Activated T-cell treated with anti-CD3 and anti-CD28 coated beads, Interleukin-2, amount 50 U/mL, for 72 hours (primary cell): ENCODE measurements around the gene C11orf65. TPM values are rescaled to one million over a fixed set of nuclear protein-coding genes. Genes with fewer than 3 reads are reported as not detected.
"Not testable (repeated sequence)": the region's sequence is repeated elsewhere in the genome, so short reads cannot be mapped to it uniquely, and the experiment has no call there.

Experiments used
- ATAC-seq, 2 donors: fragments of 150-1000 bp; cut with Tn5 transposase; replicated peaks in 1 of 2; 2 replicates each; pipeline ENCODE4 v1.10.0; 2021; ENCODE audit warnings: moderate library complexity in 2 of 2, mild to moderate bottlenecking in 1 of 2
- DNase-seq, 2 donors: peaks; one replicate each; pipeline ENCODE4 v3.0.0; 2021 to 2022; ENCODE audit warnings: mixed read lengths in 1 of 2
- H3K27ac Mint-ChIP-seq: one replicate; pipeline ENCODE4 v1.8.0; 2022; ENCODE audit warnings: mild to moderate bottlenecking, moderate library complexity, mixed read lengths
- H3K27me3 Mint-ChIP-seq: one replicate; pipeline ENCODE4 v1.8.0; 2022; ENCODE audit warnings: low read depth, mixed read lengths
- H3K36me3 Mint-ChIP-seq, 2 donors: one replicate each; pipeline ENCODE4 v1.8.0; 2022; ENCODE audit warnings: mixed read lengths in 2 of 2, mild to moderate bottlenecking in 1 of 2; ENCODE audit not compliant: insufficient read depth in 2 of 2
- H3K4me1 Mint-ChIP-seq: one replicate; pipeline ENCODE4 v1.8.0; 2022; ENCODE audit warnings: low read depth, mixed read lengths
- H3K4me3 Mint-ChIP-seq, 2 donors: one replicate each; pipeline ENCODE4 v1.8.0; 2022; ENCODE audit warnings: mild to moderate bottlenecking in 2 of 2, mixed read lengths in 2 of 2, moderate library complexity in 2 of 2
- H3K9me3 Mint-ChIP-seq, 2 donors: one replicate each; pipeline ENCODE4 v1.8.0; 2022; ENCODE audit warnings: mixed read lengths in 2 of 2
- total RNA-seq, 2 donors: library from RNA; stranded (reverse); gene quantifications; one replicate each; pipeline ENCODE4 v1.2.3, GENCODE V29; 2022

Gene C11orf65
- total RNA-seq, 2 donors from 2014 or later: 1.2 to 1.5 TPM

GRCh38 chr11:108496643-108497256, 29.4 kb upstream of the C11orf65 start:
- DNase-seq (no peak), ATAC-seq (no peak)
- Mint-ChIP-seq H3K27me3 (no peaks in the 10 kb centered on the region), H3K27ac (peak overlapping the region; percentile 23), H3K4me3 (peak overlapping the region; percentile 81 to 98), H3K9me3 (no peaks in the 10 kb centered on the region), H3K4me1 (peaks cover 19% of the 10 kb centered on the region), H3K36me3 (peaks cover 0 to 1% of the 10 kb centered on the region in 2 donors)

- ATAC-seq (no peak), DNase-seq (no peak)
- H3K4me3 Mint-ChIP-seq: no peak overlapping the region
- H3K27ac Mint-ChIP-seq: no peak overlapping the region
- no peaks in the 10 kb centered on the region for H3K27me3 Mint-ChIP-seq
- H3K4me1 Mint-ChIP-seq: peaks cover 19% of the 10 kb centered on the region
- no peaks in the 10 kb centered on the region for H3K9me3 Mint-ChIP-seq
- peaks cover 0 to 1% of the 10 kb centered on the region in 2 donors for H3K36me3 Mint-ChIP-seq
Measured at GRCh38 chr11:108495326-108495725, 28.0 kb upstream of the C11orf65 start.

DNA sequence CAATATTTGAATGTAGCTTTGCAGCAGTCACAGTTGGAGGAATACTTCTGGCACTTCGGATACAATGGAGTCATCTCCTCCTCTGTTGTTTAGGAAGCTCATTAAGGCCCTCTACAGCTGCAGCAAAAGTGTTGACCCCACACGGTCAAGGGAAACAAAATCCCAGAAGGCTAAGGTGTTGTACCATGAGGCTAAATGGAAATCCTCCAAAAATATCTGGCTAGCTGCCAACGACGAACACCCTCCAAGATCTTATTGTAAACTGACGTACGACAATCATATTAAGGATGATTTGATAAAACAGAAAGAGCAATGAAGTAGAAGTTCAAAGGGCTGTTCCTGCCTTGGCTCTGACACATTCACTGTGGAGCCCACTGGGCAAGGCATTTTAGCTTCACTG, 26.9 kb upstream of the C11orf65 start:
- H3K27ac Mint-ChIP-seq: no peak overlapping the region
- no peak for ATAC-seq
- H3K4me3 Mint-ChIP-seq: no peak overlapping the region

GRCh38 chr11:108491936-108492335, 24.6 kb upstream of the C11orf65 start:
- Mint-ChIP-seq H3K9me3 (no peaks in the 10 kb centered on the region), H3K4me1 (peaks cover 10% of the 10 kb centered on the region), H3K36me3 (peaks cover 0 to 3% of the 10 kb centered on the region in 2 donors), H3K27me3 (no peaks in the 10 kb centered on the region), H3K27ac (no peak overlapping the region), H3K4me3 (no peak overlapping the region)
- ATAC-seq (no peak), DNase-seq (no peak)

More for the DNA sequence above, 26.9 kb upstream of the C11orf65 start:
- Mint-ChIP-seq H3K27me3 (no peaks in the 10 kb centered on the region), H3K9me3 (no peaks in the 10 kb centered on the region), H3K36me3 (peaks cover 0 to 1% of the 10 kb centered on the region in 2 donors), H3K4me1 (peaks cover 19% of the 10 kb centered on the region)
- no peak for DNase-seq

DNA sequence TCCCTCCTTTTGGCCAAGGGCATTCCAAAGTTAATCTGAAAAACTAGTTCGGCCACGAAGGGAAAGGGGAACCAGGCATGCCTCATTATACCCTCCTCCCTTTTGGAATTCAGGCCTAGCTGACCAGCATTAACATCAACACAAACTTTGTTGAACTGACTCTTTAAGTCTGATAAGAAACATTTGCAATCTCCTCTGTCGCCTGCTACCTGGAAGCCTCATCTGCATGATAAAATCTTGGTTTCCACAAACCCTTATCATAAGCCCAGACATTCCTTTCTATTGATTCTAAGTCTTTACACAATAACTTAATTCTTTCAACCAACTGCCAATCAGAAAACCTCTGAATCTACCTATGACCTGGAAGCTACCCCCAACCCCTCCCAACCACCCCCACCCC, 19.5 kb upstream of the C11orf65 start:
- no peak for ATAC-seq
- Mint-ChIP-seq H3K4me3 (no peak overlapping the region), H3K27me3 (no peaks in the 10 kb centered on the region), H3K27ac (no peak overlapping the region), H3K36me3 (peaks cover 0 to 7% of the 10 kb centered on the region in 2 donors), H3K4me1 (no peaks in the 10 kb centered on the region), H3K9me3 (no peaks in the 10 kb centered on the region)
- DNase-seq: no peak

DNA sequence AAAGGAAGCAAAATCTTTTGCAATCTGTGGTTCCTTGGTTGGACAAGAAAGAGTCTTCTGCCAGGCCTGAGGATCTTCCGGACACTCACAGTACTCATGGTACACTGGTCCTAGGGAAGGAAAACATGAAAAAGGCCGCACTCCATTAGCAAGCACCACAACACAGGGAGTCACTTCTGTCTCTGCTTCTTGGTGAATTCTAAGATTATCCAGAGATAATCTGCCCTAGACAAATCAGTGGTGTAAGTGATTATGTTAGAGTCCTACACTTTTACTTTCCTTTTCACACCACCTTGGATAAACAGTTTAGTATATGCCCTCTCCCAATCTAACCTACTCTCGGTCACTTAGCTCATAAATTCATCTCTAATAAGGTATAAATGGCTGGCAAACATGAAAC, 19.0 kb upstream of the C11orf65 start:
- Mint-ChIP-seq H3K27me3 (no peaks in the 10 kb centered on the region), H3K4me1 (no peaks in the 10 kb centered on the region), H3K27ac (no peak overlapping the region), H3K9me3 (no peaks in the 10 kb centered on the region), H3K36me3 (peaks cover 0 to 7% of the 10 kb centered on the region in 2 donors), H3K4me3 (no peak overlapping the region)
- DNase-seq: no peak
- ATAC-seq: no peak

- Mint-ChIP-seq H3K27ac (no peak overlapping the region), H3K9me3 (no peaks in the 10 kb centered on the region), H3K36me3 (peaks cover 0 to 7% of the 10 kb centered on the region in 2 donors), H3K27me3 (no peaks in the 10 kb centered on the region), H3K4me1 (no peaks in the 10 kb centered on the region), H3K4me3 (no peak overlapping the region)
- DNase-seq (no peak), ATAC-seq (no peak)
Measured at GRCh38 chr11:108483163-108483562, 15.8 kb upstream of the C11orf65 start.

GRCh38 chr11:108474664-108475463, 7.5 kb upstream of the C11orf65 start:
- Mint-ChIP-seq H3K9me3 (no peaks in the 10 kb centered on the region), H3K4me3 (no peak overlapping the region), H3K4me1 (no peaks in the 10 kb centered on the region), H3K27ac (no peak overlapping the region), H3K36me3 (peaks cover 0 to 4% of the 10 kb centered on the region in 2 donors), H3K27me3 (no peaks in the 10 kb centered on the region)
- ATAC-seq: no peak
- DNase-seq: no peak

- H3K9me3 Mint-ChIP-seq: no peaks in the 10 kb centered on the region
- peaks cover 0 to 4% of the 10 kb centered on the region in 2 donors for H3K36me3 Mint-ChIP-seq
- no peak for DNase-seq
- H3K4me3 Mint-ChIP-seq: no peak overlapping the region
- no peak for ATAC-seq
- no peaks in the 10 kb centered on the region for H3K27me3 Mint-ChIP-seq
- H3K4me1 Mint-ChIP-seq: peaks cover 6% of the 10 kb centered on the region
- no peak overlapping the region for H3K27ac Mint-ChIP-seq
Measured at GRCh38 chr11:108472681-108473080, 5.4 kb upstream of the C11orf65 start.

DNA sequence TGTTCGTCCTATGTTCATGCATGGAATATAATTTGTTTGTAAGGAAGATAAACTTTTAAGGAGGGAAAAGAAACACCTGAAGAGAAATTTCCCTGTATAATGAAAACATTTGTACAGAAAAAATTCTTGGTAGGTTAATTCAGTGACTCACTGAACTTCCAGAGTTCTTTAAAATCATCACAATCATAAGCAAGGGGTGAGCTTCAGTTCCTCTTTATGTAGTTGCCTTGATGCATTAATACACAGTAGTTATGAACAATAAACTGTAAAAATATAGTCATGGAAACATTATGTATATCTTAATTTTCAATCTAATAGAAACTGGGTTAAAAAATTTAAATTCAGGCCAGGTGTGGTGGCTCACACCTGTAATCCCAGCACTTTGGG, 1.1 kb upstream of the C11orf65 start:
- H3K36me3 Mint-ChIP-seq: peaks cover 3 to 8% of the 10 kb centered on the region in 2 donors
- H3K4me1 Mint-ChIP-seq: peaks cover 14% of the 10 kb centered on the region
- peak overlapping the region in 1 of 2 donors; percentile 67 for H3K4me3 Mint-ChIP-seq
- no peaks in the 10 kb centered on the region for H3K9me3 Mint-ChIP-seq
- no peaks in the 10 kb centered on the region for H3K27me3 Mint-ChIP-seq
- no peak for ATAC-seq
- no peak for DNase-seq
- H3K27ac Mint-ChIP-seq: no peak overlapping the region

DNA sequence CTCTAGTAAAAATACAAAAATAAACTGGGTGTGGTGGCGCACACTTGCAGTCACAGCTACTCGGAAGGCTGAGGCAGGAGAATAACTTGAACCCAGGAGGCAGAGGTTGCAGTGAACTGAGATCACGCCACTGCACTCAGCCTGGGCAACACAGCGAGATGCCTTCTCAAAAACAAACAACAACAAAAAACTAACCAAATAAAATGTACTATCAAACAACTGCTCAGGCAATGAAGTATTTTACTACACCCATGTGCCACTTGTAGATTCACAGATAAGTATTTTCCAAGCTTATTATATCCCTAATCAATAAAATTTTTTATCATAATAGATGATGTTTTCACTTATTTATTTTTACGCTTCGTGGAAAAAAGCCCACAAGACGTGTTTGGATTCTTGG, 924 bp downstream of the C11orf65 start:
- H3K27ac Mint-ChIP-seq: peak overlapping the region; percentile 98
- peaks cover 3 to 8% of the 10 kb centered on the region in 2 donors for H3K36me3 Mint-ChIP-seq
- H3K9me3 Mint-ChIP-seq: no peaks in the 10 kb centered on the region
- peak in 1 of 2 donors; percentile 4 for DNase-seq
- H3K27me3 Mint-ChIP-seq: no peaks in the 10 kb centered on the region
- peaks cover 14% of the 10 kb centered on the region for H3K4me1 Mint-ChIP-seq
- peak overlapping the region; percentile 92 to 94 for H3K4me3 Mint-ChIP-seq
- no peak for ATAC-seq

DNA sequence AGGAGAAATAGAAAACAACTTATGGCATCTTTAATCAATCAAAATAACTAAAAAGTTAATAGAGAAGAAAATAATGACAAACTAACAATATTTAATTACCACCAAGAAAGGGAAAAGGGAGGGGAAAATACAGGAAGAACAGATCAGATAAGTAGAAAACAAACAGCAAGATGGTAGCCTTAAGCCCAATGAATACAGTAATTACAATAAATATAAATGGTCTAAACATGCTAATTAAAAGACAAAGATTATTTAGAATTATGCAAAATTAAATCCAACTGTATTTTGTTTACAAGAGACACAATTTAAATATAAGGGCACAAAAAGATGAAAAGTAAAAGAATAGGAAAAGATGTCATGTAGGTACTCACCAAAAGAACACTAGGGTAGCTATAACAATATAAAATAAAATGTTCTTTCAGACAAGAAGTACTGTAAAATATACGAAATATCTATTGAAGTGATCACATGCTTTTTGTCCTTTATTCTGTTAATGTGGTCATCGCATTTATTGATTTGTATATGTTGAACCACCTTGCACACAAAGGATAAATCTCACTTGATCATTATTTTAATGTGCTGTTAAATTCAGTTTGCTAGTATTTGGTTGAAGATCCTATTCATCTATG, 14.0 kb downstream of the C11orf65 start:
- H3K9me3 Mint-ChIP-seq: peaks cover 10 to 14% of the 10 kb centered on the region in 2 donors
- ATAC-seq (no peak), DNase-seq (no peak)
- H3K27ac Mint-ChIP-seq: no peak overlapping the region
- no peak overlapping the region for H3K4me3 Mint-ChIP-seq
- H3K4me1 Mint-ChIP-seq: no peaks in the 10 kb centered on the region
- H3K27me3 Mint-ChIP-seq: no peaks in the 10 kb centered on the region
- peaks cover 9 to 18% of the 10 kb centered on the region in 2 donors for H3K36me3 Mint-ChIP-seq

- not testable (repeated sequence) for H3K27me3 Mint-ChIP-seq, H3K4me3 Mint-ChIP-seq, H3K4me1 Mint-ChIP-seq, ATAC-seq, H3K27ac Mint-ChIP-seq, DNase-seq
- H3K9me3 Mint-ChIP-seq: peaks cover 13 to 14% of the 10 kb centered on the region in 2 donors
- H3K36me3 Mint-ChIP-seq: peaks cover 9 to 15% of the 10 kb centered on the region in 2 donors
Measured at GRCh38 chr11:108441445-108441844, 25.9 kb downstream of the C11orf65 start.
